Right lobe of liver (tissue), 6 donors: Measurements from ENCODE around the gene MYADM. TPM values are rescaled to one million over a fixed set of nuclear protein-coding genes. Genes with fewer than 3 reads are reported as not detected.

Experiments used
- ATAC-seq, 4 donors: fragments of 200-7000 bp; cut with Tn5 transposase; one replicate each; pipeline ENCODE4 v1.9.1; 2020; ENCODE audit warnings: mild to moderate bottlenecking in 4 of 4, moderate library complexity in 4 of 4
- DNase-seq, 3 donors: peaks; one replicate each; pipeline ENCODE4 v3.0.0-alpha.2; 2020
- H3K27ac ChIP-seq, 3 donors: fragments of 200-600 bp; one replicate each; pipeline ENCODE4 v1.8.0; 2022
- H3K27me3 ChIP-seq, 2 donors: fragments of 200-600 bp; one replicate each; pipeline ENCODE4 v1.8.0; 2022
- H3K36me3 ChIP-seq, 4 donors: fragments of 200-600 bp; sonication (generic) in 1 of 4; one replicate each; pipeline versions ENCODE4 v1.5.1 to v1.8.0; 2017 to 2022; ENCODE audit warnings: control low read depth in 1 of 4
- H3K4me1 ChIP-seq, 4 donors: fragments of 200-600 bp; sonication (generic) in 1 of 4; one replicate each; pipeline versions ENCODE4 v1.5.1 to v1.8.0; 2017 to 2022; ENCODE audit warnings: control low read depth in 1 of 4
- H3K4me3 ChIP-seq, 3 donors: fragments of 200-600 bp; one replicate each; pipeline ENCODE4 v1.8.0; 2022
- H3K9me3 ChIP-seq, 4 donors: fragments of 200-600 bp; sonication (generic) in 1 of 4; one replicate each; pipeline versions ENCODE4 v1.5.1 to v1.8.0; 2017 to 2022; ENCODE audit warnings: control low read depth in 1 of 4
- CTCF ChIP-seq, 4 donors: fragments of 200-600 bp in 3 of 4; fragments of 450-650 bp in 1 of 4; IDR thresholded peaks; one replicate each; pipeline versions ENCODE4 v1.5.1 to v1.8.0; 2016 to 2022; ENCODE audit warnings: antibody characterized with exemption in 4 of 4, mild to moderate bottlenecking in 2 of 4
- POLR2A ChIP-seq: fragments of 450-650 bp; IDR thresholded peaks from one replicate; pipeline ENCODE4 v1.6.1; 2017; ENCODE audit warnings: antibody characterized with exemption, mild to moderate bottlenecking
- WGBS: methylation state at CpG from one replicate; pipeline ENCODE4 v1.1.6; 2018; ENCODE audit warnings: low coverage, low lambda C conversion rate; ENCODE audit not compliant: insufficient coverage; ENCODE audit errors: missing lambda C conversion rate; 5-methylcytosine and 5-hydroxymethylcytosine counted together
- intact Hi-C, 2 donors: fragments of 100-400 bp; cut with DNase I; formaldehyde crosslinking; loops; one replicate each; pipeline versions ENCODE4 v1.11.2 to v1.14.1; 2022
- total RNA-seq, 6 experiments: library from RNA; depleted of rRNA in 2 of 6; stranded (reverse); fragments of >200 nt in 2 of 6; fragmentation: NEBNext Ultra II Directional in 3 of 6; extraction: Animal tissue kit (Norgen Biotek cat#: 25700) in 3 of 6; gene quantifications; one replicate each; pipeline versions ENCODE4 v1.1.0 to v1.2.4, GENCODE V29; 2016 to 2023
- donor health status: DM: no; HTN: yes; CAD: no.
- donor health status: DM: no; HTN: no; CAD: no.
- donor health status: DM: no; HTN: no; CAD: no.
- donor health status: DM: no; HTN: yes; CAD: no.
- donor health status: DM: no; HTN: yes; CAD: no.

The MYADM gene
- total RNA-seq, 6 experiments from 2014 or later: 15.4 to 38.3 (median 20.9) TPM

- TF ChIP-seq CTCF (IDR thresholded peaks at IDR 0.05) (no peak), POLR2A (no peak)
- H3K27me3 ChIP-seq: peaks cover 0 to 24% of the 10 kb centered on the region in 2 donors
- intact Hi-C loops: no loop called here
- H3K4me3 ChIP-seq: no peak overlapping the region
- no peak for DNase-seq
- no peaks in the 10 kb centered on the region for H3K36me3 ChIP-seq
- H3K4me1 ChIP-seq: no peaks in the 10 kb centered on the region
- no peak for ATAC-seq
- 19% methylated on average over 3 of the region's 3 CpGs for WGBS
- H3K9me3 ChIP-seq: no peaks in the 10 kb centered on the region
- H3K27ac ChIP-seq: no peak overlapping the region
These were observed 37.2 kb downstream of the MYADM start for GRCh38 chr19:53904909-53905308.

GRCh38 chr19:53905787-53906186, 38.1 kb downstream of the MYADM start:
- Histone ChIP-seq H3K36me3 (no peaks in the 10 kb centered on the region), H3K9me3 (no peaks in the 10 kb centered on the region), H3K4me1 (no peaks in the 10 kb centered on the region), H3K27me3 (peaks cover 0 to 27% of the 10 kb centered on the region in 2 donors), H3K4me3 (no peak overlapping the region), H3K27ac (no peak overlapping the region)
- intact Hi-C loops: no loop called here
- TF ChIP-seq CTCF (IDR thresholded peaks at IDR 0.05) (no peak), POLR2A (no peak)
- WGBS: 30% methylated on average over 1 of the region's 1 CpG
- ATAC-seq: no peak
- DNase-seq: no peak

- H3K4me3 ChIP-seq: no peak overlapping the region
- H3K36me3 ChIP-seq: no peaks in the 10 kb centered on the region
- DNase-seq (peak; percentile 50 to 67 (median 57)), ATAC-seq (peak; percentile 49 to 74 (median 65))
- no peaks in the 10 kb centered on the region for H3K4me1 ChIP-seq
- peak; percentile 51 to 68 (median 65) for TF ChIP-seq CTCF (IDR thresholded peaks at IDR 0.05)
- no peak for TF ChIP-seq POLR2A
- H3K27me3 ChIP-seq: peaks cover 0 to 27% of the 10 kb centered on the region in 2 donors
- WGBS: 8% methylated on average over 36 of the region's 48 CpGs
- no peak overlapping the region for H3K27ac ChIP-seq
- H3K9me3 ChIP-seq: no peaks in the 10 kb centered on the region
- intact Hi-C loops: no loop called here
These were observed 38.8 kb downstream of the MYADM start for GRCh38 chr19:53906211-53907192.

- ATAC-seq (no peak), DNase-seq (no peak)
- intact Hi-C loops: no loop called here
- TF ChIP-seq POLR2A: no peak
- no peak for TF ChIP-seq CTCF (IDR thresholded peaks at IDR 0.05)
- WGBS: 17% methylated on average over 9 of the region's 14 CpGs
- Histone ChIP-seq H3K27ac (no peak overlapping the region), H3K4me1 (no peaks in the 10 kb centered on the region), H3K27me3 (peaks cover 0 to 27% of the 10 kb centered on the region in 2 donors), H3K36me3 (no peaks in the 10 kb centered on the region), H3K9me3 (no peaks in the 10 kb centered on the region), H3K4me3 (no peak overlapping the region)
These were observed 39.5 kb downstream of the MYADM start for GRCh38 chr19:53907193-53907581.
